HepG2 (cell line): Measurements from ENCODE around the gene CPZ. TPM values are rescaled to one million over a fixed set of nuclear protein-coding genes. Genes with fewer than 3 reads are reported as not detected.

ENCODE experiments used
- ATAC-seq: fragments of 200-7000 bp; cut with Tn5 transposase; 3 replicates; pipeline ENCODE4 v1.9.1; 2020; ENCODE audit warnings: mild to moderate bottlenecking, moderate library complexity
- BruUV-seq: library from RNA; stranded (reverse); fragments of 400-500 nt; replicated peaks from 2 replicates; lab custom pipeline; 2021; lab: Mats Ljungman, UMichigan
- CTCF ChIA-PET: fragments of 300-600 bp; formaldehyde crosslinking; extraction: SDS; loops from one replicate; lab custom pipeline; 2021; ENCODE audit warnings: low total read pairs, inconsistent platforms, low intra/inter-chr PET ratio; lab: Yijun Ruan, JAX
- POLR2A ChIA-PET: fragments of 350-600 bp; sonication (Branson Sonifier 250); formaldehyde crosslinking; loops from one replicate; lab custom pipeline; 2020; ENCODE audit warnings: antibody characterized with exemption, inconsistent platforms; lab: Yijun Ruan, JAX
- DNase-seq: peaks from one replicate; pipeline ENCODE4 v3.0.0-alpha.2; 2015; ENCODE audit warnings: low spot score
- FAIRE-seq: peaks from 3 replicates; lab custom pipeline; 2011; peaks lifted over from hg19 to GRCh38; lab: Jason Lieb, UNC
- H2AFZ ChIP-seq: one replicate; pipeline ENCODE4 v1.6.1; 2011; ENCODE audit warnings: low read length, inconsistent platforms
- H3K27ac ChIP-seq: fragments of 300-600 bp; 3 replicates; pipeline ENCODE4 v1.8.0; 2011; ENCODE audit warnings: mixed run types, mild to moderate bottlenecking, mixed read lengths, low read length, inconsistent platforms; ENCODE audit not compliant: insufficient read depth; ENCODE audit errors: extremely low read length
- H3K27me3 ChIP-seq, 2 experiments: fragments of 200-600 bp in 1 of 2; 2 replicates in 1 of 2; 3 replicates in 1 of 2; pipeline versions ENCODE4 v1.6.0 to v1.8.0; 2011; ENCODE audit warnings: low read length in 2 of 2, mild to moderate bottlenecking in 2 of 2, moderate library complexity in 2 of 2, inconsistent platforms in 1 of 2; ENCODE audit not compliant: insufficient read depth in 2 of 2, control insufficient read depth in 1 of 2
- H3K36me3 ChIP-seq, 2 experiments: fragments of 200-600 bp in 1 of 2; replicated peaks in 1 of 2; 2 replicates in 1 of 2; 3 replicates in 1 of 2; pipeline versions ENCODE4 v1.5.1 to v1.8.0; 2011; ENCODE audit warnings: low read length in 2 of 2, inconsistent platforms in 1 of 2; ENCODE audit not compliant: insufficient read depth in 2 of 2, control insufficient read depth in 1 of 2
- H3K4me1 ChIP-seq: 2 replicates; pipeline ENCODE4 v1.5.1; 2012; ENCODE audit warnings: low read length, inconsistent platforms; ENCODE audit not compliant: insufficient read depth
- H3K4me2 ChIP-seq: 2 replicates; pipeline ENCODE4 v1.6.0; 2011; ENCODE audit warnings: low read depth, low read length, inconsistent platforms
- H3K4me3 ChIP-seq, 3 experiments: fragments of 200-600 bp in 1 of 3; sonication (generic), shearing (Covaris generic) in 1 of 3; replicated peaks in 1 of 3; 2 replicates each; pipeline ENCODE4 v1.5.1; 2011 to 2016; ENCODE audit warnings: low read length in 3 of 3, inconsistent platforms in 2 of 3, low read depth in 2 of 3, mild to moderate bottlenecking in 2 of 3, control low read depth in 1 of 3, mixed read lengths in 1 of 3; ENCODE audit not compliant: insufficient read depth in 1 of 3
- H3K79me2 ChIP-seq: one replicate; pipeline ENCODE4 v1.6.1; 2011; ENCODE audit warnings: low read length, inconsistent platforms; ENCODE audit not compliant: insufficient read depth
- H3K9ac ChIP-seq: 2 replicates; pipeline ENCODE4 v1.6.0; 2011; ENCODE audit warnings: mild to moderate bottlenecking, low read depth, low read length, inconsistent platforms; ENCODE audit not compliant: insufficient read depth
- H3K9me3 ChIP-seq: 2 replicates; pipeline ENCODE4 v1.5.1; 2012; ENCODE audit warnings: mild to moderate bottlenecking, low read length
- H4K20me1 ChIP-seq: 2 replicates; pipeline ENCODE4 v1.6.0; 2011; ENCODE audit warnings: inconsistent platforms, mild to moderate bottlenecking, low read length, moderate library complexity; ENCODE audit not compliant: insufficient read depth
- ASH2L ChIP-seq: fragments of 300-600, 200-600 bp; sonication (generic); IDR thresholded peaks from 2 replicates; pipeline ENCODE4 v1.7.0; 2017; ENCODE audit warnings: low read depth, mild to moderate bottlenecking, moderate library complexity, mixed read lengths, low read length; ENCODE audit not compliant: insufficient read length
- CHD4 ChIP-seq: fragments of 200-600 bp; sonication (generic); IDR thresholded peaks from 2 replicates; pipeline ENCODE4 v1.7.0; 2017; ENCODE audit warnings: mild to moderate bottlenecking, low read length, borderline replicate concordance
- E2F1 ChIP-seq: sonication (generic); formaldehyde crosslinking; IDR thresholded peaks from 2 replicates; pipeline ENCODE4 v1.5.0; 2020; ENCODE audit warnings: missing genetic modification reagents
- FOXA1 ChIP-seq, 2 experiments: fragments of 450-650 bp in 1 of 2; sonication (generic) in 1 of 2; formaldehyde crosslinking in 1 of 2; IDR thresholded peaks; 2 replicates each; pipeline versions ENCODE4 v1.4.0 to v1.6.1; 2016 to 2020; ENCODE audit warnings: missing genetic modification reagents in 1 of 2
- NFE2L2 ChIP-seq: fragments of 150-350 bp; IDR thresholded peaks from 2 replicates; pipeline ENCODE4 v1.6.1; 2014; ENCODE audit warnings: low read length
- NR1H2 ChIP-seq: sonication (generic); formaldehyde crosslinking; IDR thresholded peaks from 2 replicates; pipeline ENCODE4 v1.8.1; 2022; ENCODE audit warnings: low read depth, missing genetic modification reagents, borderline replicate concordance
- TP53 ChIP-seq: sonication (generic); formaldehyde crosslinking; conservative IDR thresholded peaks from 2 replicates; pipeline ENCODE4 v1.4.0; 2020; ENCODE audit warnings: missing genetic modification reagents
- TRIM22 ChIP-seq: fragments of 450-650 bp; IDR thresholded peaks from 2 replicates; pipeline ENCODE4 v1.6.1; 2017
- ZNF251 ChIP-seq: sonication (generic); formaldehyde crosslinking; IDR thresholded peaks from 2 replicates; pipeline ENCODE4 v1.9.0; 2021; ENCODE audit warnings: mild to moderate bottlenecking, missing genetic modification reagents
- ZNF407 ChIP-seq: sonication (generic); formaldehyde crosslinking; IDR thresholded peaks from one replicate; pipeline ENCODE4 v1.5.1; 2020; ENCODE audit warnings: mild to moderate bottlenecking, missing genetic modification reagents; ENCODE audit errors: not compliant biosample characterization
- ZNF552 ChIP-seq: sonication (generic); formaldehyde crosslinking; IDR thresholded peaks from 2 replicates; pipeline ENCODE4 v1.9.0; 2022; ENCODE audit warnings: missing genetic modification reagents, mild to moderate bottlenecking, borderline replicate concordance
- ZNF720 ChIP-seq: sonication (generic); formaldehyde crosslinking; IDR thresholded peaks from 2 replicates; pipeline ENCODE4 v1.4.0; 2020; ENCODE audit warnings: missing genetic modification reagents
- WGBS: methylation state at CpG from one replicate; pipeline ENCODE4 v1.1.6; 2017; ENCODE audit warnings: low lambda C conversion rate; 5-methylcytosine and 5-hydroxymethylcytosine counted together
- in situ Hi-C: cut with HindIII; loops from 2 replicates; pipeline ENCODE4 v1.10.0; 2017; ENCODE audit warnings: low pct_unique_long_range_greater_than_20kb; ENCODE audit not compliant: extremely low pct_ligation_motif_present
- intact Hi-C: fragments of 100-400 bp; cut with micrococcal nuclease; formaldehyde crosslinking; loops from one replicate; pipeline ENCODE4 v1.10.0; 2022; ENCODE audit not compliant: unreplicated experiment
- polyA plus RNA-seq, 8 experiments: library from polyadenylated mRNA; depleted of rRNA in 3 of 8; stranded (reverse) in 7 of 8; unstranded in 1 of 8; fragments of >200 nt; fragmentation: Illumina TruSeq in 4 of 8; extraction: Trizol in 4 of 8; gene quantifications; 2 replicates each; pipeline versions ENCODE4 v1.2.1 to v1.2.3, GENCODE V29; 2011 to 2016; ENCODE audit warnings: low read depth in 4 of 8, missing spikeins in 1 of 8, mixed read lengths in 1 of 8; ENCODE audit not compliant: insufficient read depth in 1 of 8
- total RNA-seq, 5 experiments: library from RNA; depleted of rRNA; stranded (reverse); fragments of >200 nt; fragmentation: Illumina TruSeq; extraction: Trizol; gene quantifications; 2 replicates each; pipeline ENCODE4 v1.2.3, GENCODE V29; 2016; ENCODE audit warnings: low read depth in 1 of 5

CPZ gene
- total and polyA plus RNA-seq, 2 of the 13 experiments (the other 11 are each of a cell fraction or from before 2014, with no cell fraction given): 0.58 to 0.61 TPM

GRCh38 chr4:8590546-8590880, 2.1 kb upstream of the CPZ start (continued):
- TF ChIP-seq ZNF407 (CRISPR knock-in tag): no peak

- ChIA-PET CTCF (no interaction called here), POLR2A (no interaction called here)
- Histone ChIP-seq H3K4me3 (no peak overlapping the region), H3K9me3 (no peaks in the 10 kb centered on the region), H3K4me1 (peaks cover 23% of the 10 kb centered on the region), H2AFZ (no peak overlapping the region), H3K27me3 (peaks cover 13 to 67% of the 10 kb centered on the region in 2 experiments), H3K79me2 (no peaks in the 10 kb centered on the region), H3K4me2 (no peak overlapping the region), H3K36me3 (no peaks in the 10 kb centered on the region), H3K9ac (no peak overlapping the region), H4K20me1 (peaks cover 5% of the 10 kb centered on the region; the same call in 1 of the 2 replicates), H3K27ac (no peak overlapping the region)
- in situ Hi-C loops (loop anchor here (5.0 kb wide), 1 partner anchor 119 kb away; no protein-coding TSS in a partner anchor), intact Hi-C loops (no loop called here)
- no peak for DNase-seq
- WGBS: 16% methylated on average over 9 of the region's 9 CpGs
- no peak for FAIRE-seq
- ATAC-seq: no peak
- no TSS peak for BruUV-seq
- no peak for TF ChIP-seq ZNF251 (CRISPR knock-in tag)
- no peak for TF ChIP-seq CHD4
- no peak for TF ChIP-seq TP53 (CRISPR knock-in tag)
- TF ChIP-seq ZNF720 (CRISPR knock-in tag): no peak
- TF ChIP-seq ZNF552 (CRISPR knock-in tag): no peak
- no peak for TF ChIP-seq FOXA1 (IDR thresholded peaks at IDR 0.05)
- TF ChIP-seq FOXA1 (CRISPR knock-in tag; IDR thresholded peaks at IDR 0.05): no peak
- TF ChIP-seq TRIM22: no peak
- no peak for TF ChIP-seq E2F1 (CRISPR knock-in tag)
- no peak for TF ChIP-seq ASH2L
- TF ChIP-seq NR1H2: no peak
- no peak for TF ChIP-seq NFE2L2
Measured at GRCh38 chr4:8591114-8591513, 1.5 kb upstream of the CPZ start.
